Left renal cortex interstitium (tissue), 4 donors: ENCODE data around the gene RIMBP2. TPM values are rescaled to one million over a fixed set of nuclear protein-coding genes. Genes with fewer than 3 reads are reported as not detected.

Experiments used
- DNase-seq, 4 donors: peaks; one replicate each; pipeline ENCODE4 v3.0.0-alpha.2; 2013; ENCODE audit warnings: low read depth in 4 of 4, low spot score in 2 of 4, missing footprints in 1 of 4
- polyA plus RNA-seq, 4 donors: library from polyadenylated mRNA; unstranded; fragments of 120-200 nt; gene quantifications; one replicate each; pipeline ENCODE4 v1.2.1, GENCODE V29; 2013; ENCODE audit not compliant: insufficient read length in 4 of 4

The RIMBP2 gene
- polyA plus RNA-seq, 4 donors: 12.7 to 24.3 (median 16.3) TPM

- no peak for DNase-seq
Measured at GRCh38 chr12:130494736-130495135, 221.4 kb downstream of the RIMBP2 start.

DNA sequence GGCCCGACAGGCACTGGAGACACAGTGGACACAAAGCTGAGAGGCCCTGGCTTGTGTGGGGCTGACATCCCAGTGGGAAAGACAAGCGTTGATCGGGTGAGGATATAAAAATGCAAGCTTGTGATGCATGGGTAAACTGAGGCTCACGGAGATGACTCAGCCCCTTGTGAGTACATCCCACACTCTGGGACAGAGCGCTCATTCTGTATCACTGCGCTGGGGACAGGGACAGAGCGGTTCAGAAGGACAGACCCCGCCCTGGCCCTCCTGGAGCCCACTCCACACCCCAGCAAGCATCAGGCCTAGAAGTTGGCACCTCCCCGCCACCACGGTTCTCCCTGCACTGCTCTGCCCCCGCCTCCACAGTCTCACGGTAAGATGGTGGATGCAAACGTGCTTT lies 222.1 kb downstream of the RIMBP2 start:
- no peak for DNase-seq

- DNase-seq: no peak
Measured at GRCh38 chr12:130491421-130492357, 224.4 kb downstream of the RIMBP2 start.

DNA sequence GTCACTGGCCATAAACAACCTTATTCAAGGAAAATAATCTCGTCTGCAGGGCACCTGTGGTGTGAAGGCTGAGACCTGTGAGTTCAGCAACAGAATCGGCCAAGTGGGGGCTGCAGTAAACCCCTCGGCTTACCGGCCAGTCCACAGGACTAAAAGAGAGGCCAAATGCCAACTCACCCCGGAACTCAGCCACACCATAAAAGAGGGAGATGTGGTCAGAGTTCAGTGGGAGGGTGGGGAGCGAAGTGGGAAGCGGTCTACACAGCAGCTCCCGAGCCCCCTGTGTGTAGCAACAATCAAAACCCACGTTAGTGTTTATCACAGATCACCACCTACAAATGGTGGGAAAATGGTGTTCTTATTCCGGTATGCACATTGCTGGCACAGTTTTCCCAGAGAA lies 225.4 kb downstream of the RIMBP2 start:
- DNase-seq: no peak

GRCh38 chr12:130489293-130489692 lies 226.8 kb downstream of the RIMBP2 start:
- no peak for DNase-seq

DNA sequence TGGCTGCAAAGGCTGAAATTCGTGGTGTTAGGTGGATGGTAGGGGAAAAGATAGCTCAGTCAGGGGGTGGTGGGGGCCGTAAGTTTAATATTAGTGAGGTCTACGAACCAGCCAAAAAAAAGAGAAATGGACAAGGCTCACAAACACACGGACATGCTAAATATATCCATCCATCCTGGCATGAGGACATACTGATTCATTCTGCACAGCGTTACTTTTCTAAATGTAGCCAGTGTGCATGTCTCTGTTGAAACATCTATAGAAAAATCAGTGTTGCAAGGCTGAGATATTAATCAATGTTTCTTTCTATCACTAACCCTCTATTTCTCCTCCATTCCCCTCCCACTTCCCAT lies 227.8 kb downstream of the RIMBP2 start:
- DNase-seq: no peak

GRCh38 chr12:130487636-130488357 lies 228.3 kb downstream of the RIMBP2 start:
- DNase-seq: no peak

- no peak for DNase-seq
Measured at GRCh38 chr12:130486891-130487416, 229.1 kb downstream of the RIMBP2 start.

GRCh38 chr12:130486146-130486435 lies 230.0 kb downstream of the RIMBP2 start:
- DNase-seq: no peak

DNA sequence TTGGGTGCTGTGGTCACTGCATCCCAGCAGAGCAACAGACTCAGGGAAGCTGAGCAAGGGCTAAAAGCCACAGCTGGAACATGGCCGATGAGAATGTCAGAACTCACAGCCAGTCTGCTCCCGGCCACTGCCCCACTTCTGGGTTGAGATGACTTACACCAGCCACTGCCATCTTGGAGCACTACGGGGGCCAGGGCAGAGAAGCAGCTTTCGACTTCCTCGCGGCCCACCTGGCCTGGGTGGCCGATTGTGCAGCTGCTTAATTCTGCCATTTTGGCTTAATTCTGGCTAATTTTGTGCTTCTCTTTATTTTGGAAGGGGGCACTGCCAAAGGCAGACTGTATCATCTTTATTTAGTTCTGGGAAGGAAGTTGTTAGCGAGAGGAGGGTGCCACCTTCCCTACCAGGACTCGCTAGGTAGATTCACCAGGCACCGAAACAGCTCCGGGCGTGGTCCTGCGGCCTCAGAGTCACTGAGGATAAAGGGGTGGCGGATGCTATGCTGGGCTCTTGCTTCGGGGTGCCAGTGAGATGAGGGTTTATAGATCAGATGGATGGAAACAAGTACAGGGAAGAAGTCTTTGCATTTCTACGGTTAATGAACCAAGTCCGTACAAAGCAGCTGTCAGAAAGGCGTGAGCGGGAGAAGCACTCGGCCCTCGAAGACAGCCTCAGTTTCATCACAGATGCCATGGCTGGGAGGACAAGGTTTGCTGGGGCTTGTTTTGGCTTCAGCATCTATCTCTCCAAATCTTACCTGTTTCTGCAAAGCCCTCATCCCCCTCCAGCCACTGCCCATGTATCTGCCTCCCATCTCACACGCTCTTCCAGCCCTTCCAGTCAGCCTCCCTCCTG lies 230.6 kb downstream of the RIMBP2 start:
- DNase-seq: no peak

- DNase-seq: no peak
Measured at GRCh38 chr12:130484221-130484620, 231.9 kb downstream of the RIMBP2 start.

- DNase-seq: no peak
Measured at GRCh38 chr12:130483616-130484180, 232.4 kb downstream of the RIMBP2 start.

DNA sequence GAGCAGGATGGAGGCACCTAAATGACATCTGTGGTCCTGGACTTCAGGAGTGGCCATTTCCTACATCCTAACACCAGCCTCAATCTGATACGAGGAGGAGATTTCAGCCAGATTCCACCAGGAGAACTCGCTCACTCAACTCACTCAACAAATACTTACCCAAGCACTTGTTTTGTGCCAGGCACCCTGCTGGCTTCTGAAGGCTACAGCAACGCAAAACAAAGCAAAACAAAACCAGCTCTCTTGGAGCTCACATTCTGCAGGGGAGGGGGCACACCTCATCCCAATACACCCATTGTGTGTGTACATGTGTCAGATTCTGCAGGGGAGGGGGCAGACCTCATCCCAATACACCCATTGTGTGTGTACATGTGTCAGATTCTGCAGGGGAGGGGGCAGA lies 233.7 kb downstream of the RIMBP2 start:
- no peak for DNase-seq

GRCh38 chr12:130481392-130481879 lies 234.7 kb downstream of the RIMBP2 start:
- DNase-seq: no peak

DNA sequence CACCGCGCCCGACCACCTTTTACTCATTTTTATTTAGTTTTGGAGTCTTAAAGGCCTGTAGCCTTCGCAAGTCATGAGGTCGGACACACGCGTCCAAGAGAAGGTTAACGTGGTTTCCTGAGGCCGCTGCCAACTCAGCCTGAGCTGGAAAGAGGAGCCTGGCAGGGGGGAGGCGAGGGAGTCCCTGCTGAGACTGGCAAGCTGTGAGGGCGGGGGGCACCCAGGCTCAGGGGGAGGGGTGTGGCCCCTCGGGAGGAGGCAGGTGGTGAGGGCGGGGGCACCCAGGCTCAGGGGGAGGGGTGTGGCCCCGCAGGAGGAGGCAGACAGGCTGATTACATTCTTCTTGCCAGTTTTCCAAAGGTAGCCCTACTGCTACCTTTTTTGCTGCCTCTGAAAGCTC lies 235.2 kb downstream of the RIMBP2 start:
- no peak for DNase-seq

- DNase-seq: no peak
Measured at GRCh38 chr12:130480231-130480630, 235.9 kb downstream of the RIMBP2 start.

- DNase-seq: no peak
Measured at GRCh38 chr12:130479401-130480125, 236.5 kb downstream of the RIMBP2 start.

GRCh38 chr12:130478786-130479185 lies 237.3 kb downstream of the RIMBP2 start:
- DNase-seq: no peak

DNA sequence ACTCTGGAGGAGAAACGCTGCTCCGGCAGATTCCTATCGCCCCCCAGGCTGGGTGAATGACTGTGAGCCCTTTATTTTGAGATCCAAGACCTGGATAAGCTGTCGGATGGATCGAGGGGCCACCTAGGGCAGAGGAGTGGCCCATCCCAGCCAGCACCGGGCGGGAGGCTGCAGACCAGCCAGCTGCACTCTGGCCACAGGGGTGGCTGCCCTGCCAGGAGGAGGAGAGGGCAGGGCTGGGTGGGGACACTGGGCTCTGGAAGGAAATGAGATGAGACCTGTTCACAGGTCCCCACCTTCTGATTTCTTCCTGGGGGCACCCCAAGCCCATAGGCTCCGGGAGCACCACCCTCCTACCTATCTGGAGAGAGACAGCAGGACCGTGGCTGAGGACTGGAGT lies 238.4 kb downstream of the RIMBP2 start:
- no peak for DNase-seq

- DNase-seq: no peak
Measured at GRCh38 chr12:130477266-130477665, 238.8 kb downstream of the RIMBP2 start.
